GM19023 (cell line): ENCODE results near the gene ACD.
A peak's percentile ranks its signal among the peaks of the same experiment; 100 is the strongest.
"Not testable (repeated sequence)": the region's sequence is repeated elsewhere in the genome, so short reads cannot be mapped to it uniquely, and the experiment has no call there.

Source experiments
- ATAC-seq: cut with Tn5 transposase; IDR thresholded peaks from one replicate; pipeline ENCODE4 v1.9.1; 2021; ENCODE audit warnings: mild to moderate bottlenecking, moderate library complexity; ENCODE audit not compliant: unreplicated experiment

Gene ACD

GRCh38 chr16:67659675-67660563, at the start of gene ACD:
TSS of gene ACD (minus strand) at chr16:67660260. CDS start at chr16:67660220, 40 bp downstream.
- peak; percentile 61 for ATAC-seq

DNA sequence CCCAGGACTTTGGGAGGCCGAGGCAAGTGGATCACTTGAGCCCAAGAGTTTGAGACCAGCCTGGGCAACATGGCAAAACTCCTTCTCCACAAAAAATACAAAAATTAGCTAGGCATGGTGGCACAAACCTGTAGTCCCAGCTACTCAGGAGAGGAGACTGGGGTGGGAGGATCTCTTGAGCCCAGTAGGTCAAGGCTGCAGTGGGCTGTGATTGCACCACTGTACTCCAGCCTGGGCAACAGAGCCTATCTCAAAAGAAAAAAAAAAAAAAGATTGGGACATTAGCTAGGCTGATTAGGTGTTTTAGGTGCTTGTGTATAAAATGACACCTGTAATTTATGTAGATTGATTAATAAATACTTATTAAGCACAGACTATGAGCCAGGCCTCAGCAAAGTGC, 49.0 kb upstream of the ACD start:
- no peak for ATAC-seq

DNA sequence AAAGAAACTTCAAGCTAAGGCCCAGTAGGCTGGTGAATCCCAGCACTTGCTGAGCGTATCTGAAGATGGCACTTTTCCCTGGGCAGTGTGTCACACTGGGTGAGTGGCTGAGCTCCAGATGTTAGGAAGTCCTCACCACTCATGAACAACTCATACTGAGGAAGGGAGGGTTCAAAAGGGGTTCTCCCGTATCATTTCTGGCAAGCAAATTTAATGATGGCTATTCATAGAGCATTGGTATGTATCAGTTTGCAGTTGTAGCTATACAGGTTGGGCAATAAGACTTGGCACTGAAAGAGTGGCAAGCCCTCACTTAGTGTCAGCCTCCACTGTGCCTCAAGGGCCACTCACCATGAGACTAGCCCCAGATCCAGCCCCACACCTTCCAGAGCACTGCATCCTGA, 48.3 kb upstream of the ACD start:
- no peak for ATAC-seq

- ATAC-seq = no peak
Observed at GRCh38 chr16:67707790-67708189, 47.7 kb upstream of the ACD start.

DNA sequence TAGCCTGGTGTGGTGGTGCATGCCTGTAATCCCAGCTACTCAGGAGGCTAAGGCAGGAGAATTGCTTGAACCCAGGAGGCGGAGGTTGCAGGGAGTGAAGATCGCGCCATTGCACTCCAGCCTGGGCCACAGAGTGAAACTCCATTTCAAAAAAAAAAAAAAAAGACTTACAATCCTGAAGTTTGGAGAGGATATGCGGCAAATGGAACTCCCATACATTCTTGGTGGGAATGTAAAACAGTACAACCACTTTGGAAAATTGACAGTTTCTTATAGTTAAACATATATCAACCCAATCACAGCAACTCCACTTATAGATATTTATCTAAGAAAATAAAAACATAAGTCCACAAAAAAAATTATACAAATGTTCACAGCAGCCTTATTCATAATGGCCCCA, 47.1 kb upstream of the ACD start:
- no peak for ATAC-seq

DNA sequence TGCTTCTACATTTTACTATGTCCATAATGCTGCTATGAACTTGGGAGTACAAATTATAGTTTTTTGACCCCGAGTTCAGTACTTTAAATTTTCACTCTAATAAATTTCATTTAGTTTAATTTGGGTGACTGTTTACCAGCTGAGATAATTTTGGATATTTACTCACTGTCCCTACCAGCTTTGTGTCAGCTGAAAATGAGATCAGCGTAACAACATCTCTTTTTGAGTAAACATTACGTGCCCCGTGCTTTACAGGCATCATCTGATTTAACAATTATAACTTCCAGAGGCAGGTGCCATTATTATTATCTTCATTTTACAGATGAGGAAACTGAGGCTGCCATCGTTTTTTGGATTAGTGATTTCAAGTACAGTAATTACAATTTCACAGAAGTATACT, 44.0 kb upstream of the ACD start:
- ATAC-seq = no peak

DNA sequence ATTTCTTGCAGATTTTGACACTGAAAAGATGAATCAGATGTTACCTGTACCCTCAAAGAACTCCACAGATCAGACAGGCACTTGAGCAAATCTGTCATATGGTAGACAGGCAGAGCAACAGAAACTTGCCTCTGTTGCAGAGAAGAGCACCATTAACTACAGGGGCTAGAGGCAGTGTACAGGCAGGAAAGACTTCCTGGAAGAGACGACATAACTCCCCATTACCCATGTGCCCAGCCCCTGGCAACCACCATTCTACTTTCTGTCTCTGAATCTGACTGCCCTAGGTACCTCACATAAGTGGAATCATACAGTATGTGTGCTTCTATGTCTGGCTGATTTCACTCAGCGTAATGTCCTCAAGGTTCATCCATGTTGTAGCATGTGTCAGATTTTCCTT, 43.6 kb upstream of the ACD start:
- ATAC-seq = no peak

GRCh38 chr16:67702130-67702529, 42.1 kb upstream of the ACD start:
- ATAC-seq = no peak

- ATAC-seq = no peak
Observed at GRCh38 chr16:67701420-67701819, 41.4 kb upstream of the ACD start.

GRCh38 chr16:67699265-67699664, 39.2 kb upstream of the ACD start:
- ATAC-seq = no peak

DNA sequence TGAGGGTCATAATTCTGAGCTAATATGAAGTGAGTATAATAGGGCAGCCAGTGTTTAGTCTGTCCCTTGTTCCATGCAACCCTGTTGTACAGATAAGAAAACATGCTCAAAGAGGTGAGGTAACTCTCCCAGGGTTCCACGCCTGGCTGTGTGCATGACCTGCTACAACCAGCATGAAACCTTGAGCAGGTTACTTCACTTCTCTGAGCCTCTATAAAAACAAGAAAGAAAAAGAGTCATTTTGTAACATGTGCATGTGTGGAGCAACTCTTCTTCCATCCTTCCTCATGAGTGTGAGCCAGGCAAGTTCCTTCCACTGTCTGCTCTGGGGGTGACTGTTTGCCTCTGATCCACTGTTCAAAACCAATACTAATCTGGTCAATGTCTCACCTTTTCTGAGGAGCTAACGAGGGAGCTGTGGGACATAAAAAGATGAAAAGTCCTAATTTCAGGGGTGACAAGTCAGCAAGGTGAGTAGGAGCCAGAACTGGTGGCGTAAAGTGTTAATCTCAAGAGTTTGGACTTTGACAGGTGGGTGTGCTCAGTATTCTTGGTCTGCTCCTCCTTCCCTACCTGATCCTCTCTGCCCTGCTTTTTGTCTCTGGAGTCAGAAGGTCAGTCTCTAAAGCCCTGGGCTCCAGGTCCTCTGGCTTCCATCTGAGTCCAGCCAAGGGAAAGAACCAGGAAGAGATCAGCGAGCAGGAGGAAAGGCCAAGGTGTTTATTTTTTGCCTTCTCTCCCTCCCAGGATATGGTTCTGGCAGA, 37.5 kb upstream of the ACD start:
- ATAC-seq = no peak

- ATAC-seq = no peak
Observed at GRCh38 chr16:67694611-67695010, 34.6 kb upstream of the ACD start.

- ATAC-seq = not testable (repeated sequence)
Observed at GRCh38 chr16:67693517-67694285, 33.6 kb upstream of the ACD start.

- ATAC-seq = no peak
Observed at GRCh38 chr16:67685388-67686112, 25.5 kb upstream of the ACD start.

- no peak for ATAC-seq
Observed at GRCh38 chr16:67683767-67684166, 23.7 kb upstream of the ACD start.

DNA sequence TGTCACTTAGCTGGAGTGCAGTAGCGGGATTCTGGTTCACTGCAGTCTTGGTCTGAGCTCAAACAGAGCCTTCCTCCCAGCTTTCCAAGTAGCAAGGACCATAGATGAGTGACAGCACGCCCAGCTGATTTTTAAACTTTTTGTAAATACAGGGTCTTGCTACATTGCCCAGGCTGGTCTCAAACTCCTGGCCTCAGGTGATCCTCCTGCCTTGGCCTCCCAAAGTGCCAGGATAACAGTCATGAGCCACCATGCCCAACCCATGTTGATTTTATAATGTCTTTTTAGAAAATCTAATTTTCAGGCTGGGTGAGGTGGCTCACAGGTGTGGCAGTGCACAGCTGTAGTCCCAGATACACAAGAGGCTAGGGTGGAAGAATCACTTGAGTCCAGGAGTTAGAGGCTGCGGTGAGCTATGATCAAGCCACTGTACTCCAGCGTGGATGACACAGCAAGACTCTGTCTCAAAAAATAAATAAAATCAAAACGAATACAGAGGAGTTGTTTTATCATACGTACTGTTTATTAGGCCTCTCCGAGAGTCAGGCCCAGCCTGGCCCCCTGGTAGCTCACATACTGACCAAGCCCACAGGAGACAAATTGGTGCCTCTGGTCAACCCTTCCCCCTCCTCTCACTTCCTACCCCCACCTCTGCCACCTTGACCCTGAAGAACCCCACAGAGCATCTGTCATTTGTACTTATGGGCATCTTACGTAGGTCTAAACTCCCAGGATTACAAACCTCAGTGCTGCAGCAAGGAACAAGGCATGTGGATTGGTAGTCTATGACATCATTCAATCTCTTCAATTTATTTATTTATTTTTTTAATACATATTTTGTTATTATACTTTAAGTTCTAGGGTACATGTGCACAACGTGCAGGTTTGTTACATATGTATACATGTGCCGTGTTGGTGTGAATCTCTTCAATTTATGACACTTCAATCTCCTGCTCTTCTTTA, 20.2 kb upstream of the ACD start:
- no peak for ATAC-seq

GRCh38 chr16:67678354-67679023, 18.4 kb upstream of the ACD start:
- no peak for ATAC-seq

DNA sequence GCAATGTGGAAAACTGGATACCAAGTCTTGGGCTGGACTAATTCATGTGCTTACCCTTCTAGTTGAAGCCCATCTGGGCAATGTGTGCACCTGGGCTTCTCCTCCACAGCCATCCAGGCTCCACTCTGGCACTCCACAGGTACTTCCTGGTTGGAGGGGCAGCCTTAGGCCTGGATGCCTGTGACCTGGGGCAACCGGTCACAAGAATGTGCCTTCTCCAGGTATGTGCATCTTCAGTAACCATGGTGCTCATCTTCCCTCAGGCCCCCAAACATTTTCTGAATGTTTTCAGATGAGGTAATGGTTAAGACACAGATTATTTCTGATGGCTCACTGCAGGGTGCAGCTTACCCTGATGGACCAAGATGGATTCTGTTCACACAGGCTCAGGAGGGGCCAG, 17.7 kb upstream of the ACD start:
- no peak for ATAC-seq

DNA sequence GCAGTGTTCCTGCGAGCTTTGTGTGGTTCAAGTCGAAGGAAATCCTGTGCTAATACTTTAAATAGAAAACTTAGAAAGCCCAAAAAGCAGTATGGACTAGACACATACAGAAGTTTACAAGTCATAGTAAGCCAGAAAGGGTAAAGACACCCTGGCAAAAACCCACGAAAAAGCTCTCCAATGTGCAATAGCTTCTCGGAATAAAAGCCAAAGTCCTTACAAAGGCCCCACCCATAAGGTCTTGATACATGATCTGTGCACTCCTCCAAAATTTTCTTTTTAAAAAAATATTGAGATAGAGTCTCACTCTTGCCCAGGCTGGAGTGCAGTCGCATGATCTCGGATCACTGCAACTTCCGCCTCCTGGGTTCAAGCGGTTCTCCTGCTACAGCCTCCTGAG, 16.9 kb upstream of the ACD start:
- no peak for ATAC-seq
